IPS-18c (cell line): ENCODE measurements around the gene VAT1.
"Not testable (repeated sequence)": the region's sequence is repeated elsewhere in the genome, so short reads cannot be mapped to it uniquely, and the experiment has no call there.

Experiments
- H3K4me3 ChIP-seq: 2 replicates; pipeline ENCODE4 v1.7.0; 2013; ENCODE audit warnings: low read depth, mild to moderate bottlenecking, low read length, moderate library complexity; ENCODE audit not compliant: insufficient read depth
- H3K9me3 ChIP-seq: one replicate; pipeline ENCODE4 v1.6.1; 2013; ENCODE audit warnings: mild to moderate bottlenecking, low read length, moderate library complexity; ENCODE audit not compliant: control insufficient read depth, insufficient read depth

The VAT1 gene

GRCh38 chr17:42991471-42991870 lies 30.7 kb downstream of the VAT1 start:
- no peak overlapping the region for H3K4me3 ChIP-seq
- no peaks in the 10 kb centered on the region for H3K9me3 ChIP-seq

- no peak overlapping the region for H3K4me3 ChIP-seq
- H3K9me3 ChIP-seq = no peaks in the 10 kb centered on the region
These were observed 32.2 kb downstream of the VAT1 start for GRCh38 chr17:42989726-42990652.

DNA sequence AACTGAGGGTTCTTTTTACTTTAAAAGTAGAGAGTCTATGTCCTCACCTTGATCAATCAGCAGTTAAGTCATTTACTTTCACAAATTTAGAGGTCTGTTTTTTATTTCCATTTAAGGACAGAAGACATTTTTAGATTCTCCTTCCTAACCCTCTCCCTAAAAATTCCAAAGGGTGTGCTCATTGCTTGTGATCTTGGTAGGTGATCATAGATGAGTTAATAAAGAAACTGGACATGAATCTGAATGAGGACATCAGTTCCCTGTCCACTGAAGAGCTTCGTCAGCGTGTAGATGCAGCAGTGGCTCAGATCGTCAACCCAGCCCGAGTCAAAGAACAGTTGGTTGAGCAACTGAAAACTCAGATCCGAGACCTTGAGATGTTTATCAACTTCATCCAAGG lies 33.0 kb downstream of the VAT1 start:
- Histone ChIP-seq H3K9me3 (no peaks in the 10 kb centered on the region), H3K4me3 (no peak overlapping the region)

DNA sequence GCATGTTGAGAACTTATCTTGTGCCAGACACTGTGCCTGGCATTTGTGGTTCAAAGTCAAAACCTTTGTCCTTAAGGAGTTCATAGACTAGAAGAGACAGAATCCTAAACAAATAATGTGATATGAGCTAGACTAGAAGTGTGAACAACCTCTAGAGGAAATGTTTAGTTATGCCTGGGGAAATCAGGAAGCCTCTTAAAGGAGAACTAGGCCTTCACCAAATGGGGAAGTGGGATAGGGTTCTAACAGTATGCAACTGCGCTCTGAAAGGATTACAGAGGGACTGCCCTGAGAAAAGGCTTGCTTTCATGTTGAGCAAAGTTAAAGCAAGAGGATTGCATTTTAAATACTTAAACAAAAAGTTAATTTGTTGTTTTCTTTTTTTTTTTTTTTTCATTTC lies 37.0 kb downstream of the VAT1 start:
- no peaks in the 10 kb centered on the region for H3K9me3 ChIP-seq
- H3K4me3 ChIP-seq = no peak overlapping the region

- Histone ChIP-seq H3K4me3 (no peak overlapping the region), H3K9me3 (no peaks in the 10 kb centered on the region)
These were observed 39.9 kb downstream of the VAT1 start for GRCh38 chr17:42982266-42982665.

GRCh38 chr17:42980766-42981397 lies 41.3 kb downstream of the VAT1 start:
- H3K4me3 ChIP-seq = peak overlapping the region; percentile 98

DNA sequence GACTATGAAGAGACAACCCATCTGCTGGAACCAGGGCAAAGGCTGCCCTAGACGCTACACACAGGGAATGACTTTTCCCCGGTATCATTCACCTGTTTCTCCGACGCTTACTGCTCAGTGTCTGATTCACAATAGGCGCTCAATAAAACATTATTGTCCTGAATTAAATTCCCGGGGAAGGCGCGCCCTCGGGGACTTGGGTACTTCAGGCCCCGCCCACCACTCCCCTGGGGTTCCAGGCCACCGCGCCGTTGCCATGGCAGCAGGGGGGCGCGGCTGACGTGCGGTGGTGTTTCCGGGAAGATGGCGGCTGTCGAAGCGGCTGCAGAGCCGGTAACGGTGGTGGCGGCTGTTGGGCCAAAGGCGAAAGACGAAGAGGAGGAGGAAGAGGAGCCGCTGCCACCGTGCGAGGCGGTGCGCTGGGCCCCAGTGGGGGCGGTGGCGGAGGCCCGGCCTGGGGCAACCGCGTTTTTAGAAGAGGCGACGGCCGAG lies 41.9 kb downstream of the VAT1 start, which contains the start of gene RUNDC1:
RUNDC1 (plus strand) TSS at position 292 of the 492 bp plus-strand sequence; CDS start at position 304, 12 bp downstream.
- H3K4me3 ChIP-seq = peak within 1 kb of the TSS; percentile 98

More at GRCh38 chr17:42980766-42981397, 41.3 kb downstream of the VAT1 start:
- H3K9me3 ChIP-seq = no peaks in the 10 kb centered on the region

GRCh38 chr17:42979511-42980273 lies 42.5 kb downstream of the VAT1 start, which contains the start of gene PTGES3L:
PTGES3L (minus strand) TSS chr17:42980080; CDS start chr17:42980053, 27 bp downstream.
- Histone ChIP-seq H3K4me3 (peak within 1 kb of the TSS; percentile 98), H3K9me3 (no peaks in the 10 kb centered on the region)

More for the DNA sequence above, 41.9 kb downstream of the VAT1 start, which contains the start of gene RUNDC1:
- no peaks in the 10 kb centered on the region for H3K9me3 ChIP-seq

GRCh38 chr17:42975701-42976100 lies 46.5 kb downstream of the VAT1 start:
- H3K9me3 ChIP-seq, H3K4me3 ChIP-seq: not testable (repeated sequence)

GRCh38 chr17:42975265-42975664 lies 46.9 kb downstream of the VAT1 start:
- H3K9me3 ChIP-seq = no peaks in the 10 kb centered on the region
- no peak overlapping the region for H3K4me3 ChIP-seq

- not testable (repeated sequence) for H3K9me3 ChIP-seq
These were observed 48.9 kb downstream of the VAT1 start for GRCh38 chr17:42973323-42973722.

GRCh38 chr17:42971589-42971988 lies 50.6 kb downstream of the VAT1 start:
- no peak overlapping the region for H3K4me3 ChIP-seq

More at GRCh38 chr17:42973323-42973722, 48.9 kb downstream of the VAT1 start:
- not testable (repeated sequence) for H3K4me3 ChIP-seq

DNA sequence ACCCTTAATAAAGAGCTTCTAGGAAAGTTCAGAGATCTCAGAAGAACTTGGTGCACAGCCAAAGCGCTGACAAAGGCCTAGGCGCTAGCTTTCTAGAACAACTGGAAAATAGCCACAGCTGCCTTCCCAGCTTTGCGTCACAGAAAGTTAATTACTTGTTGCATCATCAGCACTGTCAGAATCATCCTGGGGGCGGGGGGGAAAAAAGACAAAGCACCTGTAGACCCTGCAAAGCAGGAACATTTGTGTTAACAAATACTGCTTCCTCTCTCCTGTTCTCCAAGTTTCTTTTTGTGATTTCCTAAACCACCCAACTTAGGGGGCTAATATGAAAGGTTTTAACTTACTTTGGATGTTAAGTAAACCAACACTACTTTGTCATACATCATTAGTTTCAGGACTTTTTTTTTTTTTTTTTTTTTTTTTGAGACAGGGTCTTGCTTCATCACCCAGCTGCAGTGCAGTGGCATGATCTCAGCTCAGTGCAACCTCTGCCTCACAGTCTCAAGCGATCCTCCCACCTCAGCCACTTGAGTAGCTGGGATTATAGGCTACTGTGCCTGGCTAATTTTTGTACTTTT lies 53.1 kb downstream of the VAT1 start:
- Histone ChIP-seq H3K9me3 (no peaks in the 10 kb centered on the region), H3K4me3 (no peak overlapping the region)

More at GRCh38 chr17:42971589-42971988, 50.6 kb downstream of the VAT1 start:
- H3K9me3 ChIP-seq = no peaks in the 10 kb centered on the region

DNA sequence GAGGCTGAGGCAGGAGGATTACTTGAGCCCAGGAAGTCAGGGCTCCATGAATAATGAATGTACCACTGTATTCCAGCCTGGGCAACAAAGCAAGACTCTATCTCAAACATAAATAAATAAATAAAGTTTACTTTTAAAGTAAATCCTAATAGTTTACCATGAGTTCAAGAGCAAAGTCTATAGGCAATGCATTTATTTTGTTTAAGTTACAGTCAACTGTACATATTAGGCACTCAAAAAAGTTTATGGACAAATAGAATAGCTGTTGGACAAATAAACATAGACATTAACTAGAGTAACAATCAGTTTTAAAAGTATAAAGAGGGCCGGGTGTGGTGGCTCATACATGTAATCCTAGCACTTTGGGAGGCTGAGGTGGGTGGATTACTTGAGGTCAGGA lies 54.3 kb downstream of the VAT1 start:
- no peaks in the 10 kb centered on the region for H3K9me3 ChIP-seq

More for the DNA sequence above, 54.3 kb downstream of the VAT1 start:
- H3K4me3 ChIP-seq = no peak overlapping the region
